AG09319 (cell line): ENCODE data around the gene ZNF335.

ENCODE experiments used
- DNase-seq: peaks from one replicate; pipeline ENCODE4 v3.0.0-alpha.2; 2010; ENCODE audit warnings: low read depth; ENCODE audit errors: extremely low read depth
- CTCF ChIP-seq: IDR thresholded peaks from 2 replicates; pipeline ENCODE4 v1.5.1; 2011; ENCODE audit warnings: low read depth, mild to moderate bottlenecking, inconsistent platforms, low read length, moderate library complexity

Gene ZNF335

DNA sequence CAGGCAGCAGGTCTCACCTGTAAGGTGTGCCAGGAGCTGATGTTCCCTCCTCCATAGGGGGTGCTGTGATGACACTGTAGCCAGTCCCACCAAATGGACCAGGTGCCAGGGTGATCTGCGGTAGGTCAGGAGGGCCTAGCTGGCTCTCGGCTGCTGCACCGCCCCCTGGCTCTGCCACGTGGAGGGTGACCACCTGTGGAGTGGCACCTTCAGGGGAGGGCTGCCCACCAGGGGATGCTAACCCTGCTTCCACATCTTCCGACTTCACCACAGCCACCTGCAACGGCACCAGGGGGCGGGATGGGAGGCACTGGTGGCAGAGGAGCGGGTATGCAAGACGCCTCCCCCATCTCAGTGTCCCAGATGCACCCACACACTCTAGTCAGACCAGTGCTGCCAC lies 18.3 kb downstream of the ZNF335 start:
- no peak for TF ChIP-seq CTCF
- no peak for DNase-seq

GRCh38 chr20:45952861-45953260 lies 19.1 kb downstream of the ZNF335 start:
- no peak for TF ChIP-seq CTCF
- DNase-seq, result no peak

- TF ChIP-seq CTCF, result no peak
- no peak for DNase-seq
These were observed 19.8 kb downstream of the ZNF335 start for GRCh38 chr20:45951925-45952834.

DNA sequence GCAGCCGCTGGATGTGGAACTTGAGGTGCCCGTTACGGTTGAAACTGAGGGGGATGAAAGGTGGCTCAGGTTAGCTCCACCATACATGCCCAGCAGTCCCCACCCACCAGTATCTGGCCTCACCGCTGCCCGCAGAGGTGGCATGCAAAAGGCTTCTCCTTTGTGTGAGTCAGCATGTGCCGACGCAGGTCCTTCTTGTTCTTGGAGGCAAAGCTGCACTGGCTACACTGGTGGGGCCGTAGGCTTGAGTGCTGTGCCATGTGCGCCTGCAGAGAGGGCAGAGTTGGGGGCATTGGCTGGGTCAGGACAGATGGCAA lies 21.7 kb downstream of the ZNF335 start:
- no peak for TF ChIP-seq CTCF
- no peak for DNase-seq

GRCh38 chr20:45949542-45950329 lies 22.3 kb downstream of the ZNF335 start:
- TF ChIP-seq CTCF, result no peak
- DNase-seq, result no peak

DNA sequence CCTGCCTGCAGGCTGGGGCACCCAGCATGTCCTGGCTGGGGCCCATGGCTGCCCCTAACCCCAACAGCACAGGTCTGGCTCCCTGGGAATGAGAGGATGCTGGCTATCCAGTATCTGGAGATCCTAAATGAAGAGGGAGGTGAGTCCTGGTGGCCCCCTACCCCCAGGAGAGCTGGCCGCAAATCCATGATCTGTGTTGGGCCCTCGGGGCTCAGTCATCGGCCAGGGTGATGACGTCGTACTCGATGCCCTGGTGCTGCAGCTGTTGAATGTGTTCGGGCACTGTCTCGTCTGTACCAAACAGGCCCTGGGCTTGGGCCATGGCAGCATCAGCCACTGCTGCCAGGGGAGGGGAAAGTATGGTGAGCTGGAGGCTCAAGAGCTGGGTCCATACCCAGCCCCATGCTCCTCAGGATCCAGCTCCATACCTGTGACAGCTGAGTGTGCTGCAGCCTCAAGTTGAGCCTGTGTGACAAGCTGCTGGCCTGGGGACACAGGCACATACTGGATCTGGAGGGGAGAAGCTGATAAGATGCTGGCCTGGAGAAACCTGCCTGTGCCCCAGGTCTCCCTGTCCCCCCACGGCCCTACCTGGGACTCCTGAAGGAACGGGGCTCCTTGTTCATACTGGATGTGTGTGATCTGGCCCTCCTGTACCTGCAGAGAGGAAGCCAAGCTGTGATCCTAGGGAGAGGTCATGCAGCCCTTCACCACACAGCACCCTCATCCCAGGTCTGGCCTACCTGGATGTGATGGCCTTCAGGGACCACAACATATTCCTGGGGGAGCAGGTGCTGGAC lies 23.1 kb downstream of the ZNF335 start:
- TF ChIP-seq CTCF, result no peak
- DNase-seq, result no peak
